ENCODE results near the gene MRPS34.

The MRPS34 gene

GRCh38 chr16:1794908-1795666 is 22.2 kb upstream of the MRPS34 start:
- DNase-seq (ENCODE audit: low read depth in 3 of 3): no peak

DNA sequence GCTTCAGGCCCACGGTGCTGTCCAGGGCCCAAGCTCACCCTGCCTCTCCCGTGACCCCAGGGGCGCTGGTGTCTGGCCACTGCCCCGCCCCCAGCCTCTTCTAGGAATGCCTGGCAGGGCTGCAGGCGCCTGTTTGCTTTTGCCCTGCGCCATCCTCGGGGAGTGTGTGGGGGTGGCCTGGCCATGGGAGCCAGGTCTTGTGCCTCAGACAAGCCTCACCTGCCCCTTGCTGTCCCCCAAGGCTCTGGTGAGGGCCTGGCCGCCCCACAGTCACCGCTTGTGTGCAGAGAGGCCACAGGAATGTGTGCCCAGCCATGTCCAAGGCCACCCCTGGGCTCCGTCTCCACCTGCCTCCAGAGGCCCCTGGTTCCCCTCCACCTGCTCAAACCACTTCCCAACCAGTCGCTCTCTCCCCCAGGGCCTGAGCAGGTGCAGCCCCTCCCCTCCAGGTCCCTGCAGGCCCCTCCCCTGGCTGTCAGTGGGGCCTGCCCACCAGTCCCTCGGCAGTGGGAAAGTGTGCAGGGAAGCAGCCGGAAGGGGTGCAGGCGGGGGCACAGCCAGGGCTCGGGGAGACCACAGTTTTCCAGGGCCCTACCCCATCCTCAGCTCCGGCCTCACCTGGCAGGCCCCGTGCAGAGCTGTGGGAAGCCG is 21.4 kb upstream of the MRPS34 start:
- DNase-seq (ENCODE audit: low read depth in 3 of 3): no peak

- no peak for DNase-seq (ENCODE audit: low read depth in 3 of 3)
These were observed 20.8 kb upstream of the MRPS34 start, which contains the start of gene IGFALS for GRCh38 chr16:1793578-1794220. TSS of gene IGFALS (minus strand) at chr16:1793705. CDS start at chr16:1793652, 53 bp downstream.

DNA sequence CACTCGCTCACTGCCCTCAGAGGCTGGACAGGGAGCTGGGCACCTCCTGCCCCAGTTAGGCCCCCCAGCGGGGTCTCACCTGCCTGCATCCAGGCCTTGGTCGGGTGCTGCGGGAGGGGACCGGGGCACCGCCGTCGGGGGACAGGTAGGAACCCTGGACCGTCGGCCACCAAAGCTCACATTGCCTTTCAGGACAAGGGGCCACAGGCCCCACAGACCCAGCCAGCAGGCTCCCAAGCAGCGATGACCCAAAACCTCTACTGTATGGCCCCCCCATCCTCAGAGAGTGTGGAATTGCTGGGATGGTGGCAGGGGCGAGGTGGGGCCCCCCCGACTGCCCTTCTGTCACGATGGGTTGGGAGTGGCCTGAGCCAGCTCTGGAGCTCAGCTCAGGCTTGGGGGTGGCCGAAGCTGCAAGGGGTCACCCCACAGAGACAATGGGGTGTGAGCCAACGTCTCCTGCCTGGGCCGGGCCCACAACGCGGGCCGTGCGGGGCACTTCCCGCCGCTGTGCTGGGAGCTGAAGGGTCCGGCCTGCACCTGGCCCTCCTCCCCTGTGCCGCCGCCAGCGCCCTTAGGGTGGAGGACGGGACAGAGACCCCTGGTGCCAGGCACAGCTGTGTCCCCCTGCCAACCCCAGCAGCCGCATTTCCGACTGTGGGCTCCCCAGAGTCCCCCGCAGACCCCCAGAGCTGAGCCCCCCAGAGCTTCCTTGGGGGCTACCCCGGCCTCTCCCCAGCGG is 20.1 kb upstream of the MRPS34 start:
- no peak for DNase-seq (ENCODE audit: low read depth in 3 of 3)

- no peak for DNase-seq (ENCODE audit: low read depth in 3 of 3)
These were observed 19.2 kb upstream of the MRPS34 start for GRCh38 chr16:1791943-1792812.

DNA sequence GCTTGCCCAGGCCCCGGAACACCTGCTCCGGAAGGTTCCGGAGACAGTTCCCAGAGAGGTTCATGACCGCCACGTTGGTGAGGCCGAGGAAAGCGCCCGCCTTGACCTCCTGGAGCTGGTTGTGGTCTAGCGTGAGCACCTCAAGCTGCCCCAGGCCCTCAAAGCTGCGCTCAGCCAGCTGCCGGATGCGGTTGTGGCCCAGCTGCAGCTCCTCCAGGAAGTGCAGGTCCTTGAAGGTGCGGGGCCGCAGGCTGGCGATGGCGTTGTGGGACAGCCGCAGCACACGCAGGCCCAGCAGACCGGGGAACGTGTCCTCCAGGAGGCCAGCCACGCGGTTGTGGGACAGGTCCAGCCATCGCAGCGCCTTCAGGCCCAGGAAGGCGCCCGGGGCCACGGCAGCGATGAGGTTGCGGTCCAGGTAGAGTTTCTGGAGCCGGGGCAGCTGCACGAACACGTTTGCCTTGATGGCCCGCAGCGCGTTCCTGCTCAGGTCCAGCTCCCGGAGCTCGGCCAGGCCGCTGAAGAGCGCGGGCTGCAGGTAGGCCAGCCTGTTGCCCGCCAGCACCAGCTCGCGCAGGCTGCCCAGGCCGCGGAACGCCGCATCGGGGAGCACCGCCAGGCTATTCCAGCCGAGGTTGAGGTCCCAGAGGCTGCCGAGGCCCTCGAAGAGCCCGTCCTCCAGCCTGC is 18.5 kb upstream of the MRPS34 start:
- DNase-seq (ENCODE audit: low read depth in 3 of 3): no peak

DNA sequence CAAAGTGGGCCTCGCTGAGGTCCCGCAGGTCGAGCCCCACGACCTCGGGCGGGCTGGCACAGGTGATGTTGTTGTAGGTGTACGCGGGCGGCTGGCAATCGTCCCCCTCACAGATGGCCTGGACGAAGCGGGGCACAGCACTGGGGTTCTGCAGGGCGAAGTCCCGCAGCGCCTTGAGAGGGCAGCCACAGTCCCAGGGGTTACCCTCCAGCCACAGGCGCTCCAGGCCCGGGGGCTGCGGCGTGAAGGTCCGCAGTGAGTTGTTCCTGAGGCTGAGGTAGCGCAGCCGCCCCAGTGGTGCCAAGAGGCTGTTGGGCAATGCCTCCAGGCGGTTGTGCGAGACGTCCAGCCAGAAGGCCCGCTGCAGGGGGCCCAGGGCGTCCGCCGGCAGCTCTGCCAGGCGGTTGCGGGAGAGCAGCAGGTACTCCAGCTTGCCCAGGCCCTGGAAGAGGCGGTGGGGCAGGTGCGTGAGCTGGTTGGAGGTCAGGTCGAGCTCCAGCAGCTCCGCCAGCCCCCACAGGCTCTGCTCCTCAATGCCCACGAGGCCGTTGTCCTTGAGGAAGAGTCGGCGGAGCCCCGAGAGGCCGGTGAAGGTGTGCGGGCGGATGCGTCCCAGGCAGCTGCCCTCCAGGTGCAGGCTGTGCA is 17.8 kb upstream of the MRPS34 start:
- no peak for DNase-seq (ENCODE audit: low read depth in 3 of 3)

- DNase-seq (ENCODE audit: low read depth in 3 of 3): no peak
These were observed 17.3 kb upstream of the MRPS34 start for GRCh38 chr16:1790261-1790610.

GRCh38 chr16:1789643-1790045 is 16.7 kb upstream of the MRPS34 start:
- no peak for DNase-seq (ENCODE audit: low read depth in 3 of 3)

GRCh38 chr16:1788708-1789100 is 15.8 kb upstream of the MRPS34 start:
- DNase-seq (ENCODE audit: low read depth in 3 of 3): no peak

GRCh38 chr16:1788095-1788707 is 15.3 kb upstream of the MRPS34 start:
- DNase-seq (ENCODE audit: low read depth in 3 of 3): no peak

DNA sequence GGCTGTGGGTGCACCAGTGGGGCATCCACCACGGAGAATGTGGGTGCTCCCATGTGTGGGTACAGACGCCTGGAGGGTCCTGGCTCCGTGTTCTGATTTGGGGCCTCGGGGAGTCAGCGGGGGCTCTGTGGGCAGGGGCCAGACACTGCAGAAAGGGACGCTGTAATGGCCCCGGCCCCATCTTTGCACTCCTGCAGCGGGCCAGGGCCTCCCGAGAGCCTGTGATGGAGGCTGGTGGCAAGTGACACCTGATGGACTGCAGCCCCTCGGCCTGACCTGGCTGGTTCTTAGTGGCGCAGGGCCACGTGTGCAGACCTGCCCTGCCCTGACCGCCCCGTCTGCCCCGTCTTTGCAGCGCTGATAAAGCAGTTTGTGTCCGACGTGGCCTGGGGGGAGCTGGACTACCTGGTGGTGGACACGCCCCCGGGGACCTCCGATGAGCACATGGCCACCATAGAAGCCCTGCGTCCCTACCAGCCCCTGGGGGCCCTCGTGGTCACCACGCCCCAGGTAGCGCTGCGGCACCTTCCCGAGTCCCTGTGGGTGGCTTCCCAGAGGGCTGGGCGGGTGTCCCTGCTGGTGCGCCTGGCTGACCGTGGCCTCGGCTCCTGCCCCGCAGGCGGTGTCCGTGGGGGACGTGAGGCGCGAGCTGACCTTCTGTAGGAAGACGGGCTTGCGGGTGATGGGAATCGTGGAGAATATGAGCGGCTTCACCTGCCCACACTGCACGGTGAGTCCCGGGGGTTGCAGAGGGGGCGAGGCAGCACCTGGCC is 14.6 kb upstream of the MRPS34 start:
- DNase-seq (ENCODE audit: low read depth in 3 of 3): no peak

GRCh38 chr16:1787056-1787321 is 14.1 kb upstream of the MRPS34 start:
- DNase-seq (ENCODE audit: low read depth in 3 of 3): no peak

- no peak for DNase-seq (ENCODE audit: low read depth in 3 of 3)
These were observed 13.5 kb upstream of the MRPS34 start for GRCh38 chr16:1786242-1787055.

DNA sequence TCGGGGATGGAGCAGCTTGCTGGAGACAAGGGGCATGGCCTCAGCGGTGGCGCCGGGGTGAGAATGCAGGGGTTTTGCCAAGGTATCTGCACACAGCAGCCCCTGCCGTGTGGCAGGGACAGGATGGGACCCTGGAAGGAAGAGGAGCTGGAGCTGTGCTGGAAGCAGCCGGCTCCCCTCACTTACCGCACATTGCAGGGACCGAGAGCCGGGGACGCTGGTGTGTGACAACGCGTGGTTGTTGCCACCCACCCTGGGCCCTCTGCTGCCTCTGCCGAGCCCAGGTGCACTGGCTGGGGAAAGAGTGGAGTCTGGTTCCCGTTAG is 12.9 kb upstream of the MRPS34 start:
- DNase-seq (ENCODE audit: low read depth in 3 of 3): no peak

DNA sequence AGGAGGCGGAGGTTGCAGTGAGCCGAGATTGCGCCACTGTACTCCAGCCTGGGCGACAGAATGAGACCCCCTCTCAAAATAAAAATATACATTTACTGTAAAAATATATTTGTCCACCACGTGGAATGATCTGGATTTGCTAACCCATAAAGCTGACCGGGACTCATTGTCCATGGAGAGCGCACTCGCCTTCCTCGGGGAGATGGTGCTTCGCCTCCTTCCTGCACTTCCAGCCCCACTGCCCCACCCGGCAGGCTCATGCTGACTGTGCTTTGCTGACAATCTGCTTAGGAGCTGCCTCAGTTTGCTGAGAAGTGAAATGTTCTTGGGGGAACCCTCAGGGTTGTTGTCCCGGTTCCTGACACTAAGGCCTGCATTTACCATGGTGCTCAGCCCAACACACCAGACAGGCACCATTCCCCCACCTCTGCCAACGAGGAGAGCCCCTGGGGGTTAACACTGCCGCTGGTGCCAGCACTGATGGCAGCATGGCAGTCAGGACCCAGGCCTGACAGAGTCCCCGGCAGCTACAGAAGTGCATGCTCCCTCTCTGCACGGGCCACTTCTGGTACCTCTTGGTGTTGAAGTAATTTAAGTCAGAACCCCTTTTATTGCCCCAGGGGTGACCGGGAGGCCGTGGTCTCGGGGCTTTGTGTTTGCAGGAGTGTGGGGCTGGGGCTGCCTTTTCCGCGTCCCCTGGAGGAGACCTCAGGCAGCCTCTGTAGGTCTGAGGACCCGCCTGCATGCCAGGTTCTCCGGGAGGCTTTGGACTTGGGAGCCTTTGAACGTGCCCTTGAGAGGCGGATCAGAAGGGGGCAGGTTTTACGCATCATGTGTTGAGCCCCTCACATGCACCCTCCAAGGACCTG is 12.3 kb upstream of the MRPS34 start:
- DNase-seq (ENCODE audit: low read depth in 3 of 3): no peak

DNA sequence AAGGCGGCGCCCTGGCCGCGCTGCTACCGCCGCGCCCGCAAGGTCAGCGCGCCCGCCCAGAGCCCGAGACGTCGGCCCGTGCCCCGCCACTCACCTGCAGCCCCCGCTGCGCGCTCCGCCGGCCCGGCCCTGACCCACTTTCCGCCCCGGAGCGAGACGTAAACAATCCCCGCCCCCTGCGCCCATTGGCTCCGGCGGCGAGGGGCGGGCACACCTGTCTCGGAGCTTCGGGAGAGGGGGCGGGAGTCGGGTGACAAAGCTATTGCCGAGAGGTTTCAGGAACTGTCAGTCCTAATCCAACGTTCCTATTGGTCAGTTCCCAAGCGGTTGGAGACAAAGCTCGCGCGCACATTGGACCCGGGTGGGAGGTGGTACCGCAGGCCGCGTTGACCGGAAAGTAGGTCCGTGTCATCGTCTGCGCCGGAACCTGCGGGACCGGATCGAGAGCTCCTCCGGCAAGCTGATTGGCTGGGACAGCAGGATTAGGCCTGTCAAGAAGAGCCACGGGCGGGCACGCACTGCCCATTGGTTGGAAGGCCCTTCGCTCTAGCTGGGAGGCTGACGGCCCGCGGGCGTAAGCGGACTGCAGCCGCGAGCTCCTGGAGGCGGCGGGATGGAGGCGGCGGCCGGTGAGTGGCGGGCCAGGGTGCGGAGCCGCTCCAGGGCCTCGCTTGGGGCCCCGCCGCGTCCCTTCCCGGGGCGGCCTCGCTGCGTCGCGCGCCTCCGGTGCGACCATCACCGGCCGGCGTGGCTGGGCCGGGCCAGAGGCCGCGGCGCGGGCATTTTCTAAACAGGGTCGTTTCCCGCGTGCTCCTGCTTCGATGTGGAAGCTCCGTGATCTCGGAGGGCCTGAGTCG is 9.7 kb upstream of the MRPS34 start, which contains the start of the genes NUBP2 and SPSB3:
Gene NUBP2, plus strand, starts transcription at position 553 of the 857 bp plus-strand sequence. Its CDS starts 61 bp downstream, at position 614.
Gene SPSB3, minus strand, starts transcription at position 164 of the 857 bp plus-strand sequence. CDS start 1,088 bp downstream, outside the sequence.
- peak; percentile 87 to 96 (median 92) for DNase-seq (ENCODE audit: low read depth in 3 of 3)

Data from stimulated activated CD4-positive, alpha-beta T cell treated with anti-CD3 and anti-CD28 coated beads, TNF-alpha, amount 100 ng/mL, for 4 hours (primary cell).